VCaP (cell line): ENCODE data around the gene PRAMEF10.
A peak's percentile ranks its signal among the peaks of the same experiment; 100 is the strongest.
"Not testable (repeated sequence)": the region's sequence is repeated elsewhere in the genome, so short reads cannot be mapped to it uniquely, and the experiment has no call there.

Experiments used
- H3K27ac ChIP-seq: fragments of 450-650 bp; 2 replicates; pipeline ENCODE4 v1.5.1; 2017
- CTCF ChIP-seq: fragments of 450-650 bp; conservative IDR thresholded peaks from 2 replicates; pipeline ENCODE4 v1.5.1; 2017; ENCODE audit warnings: mild to moderate bottlenecking, moderate library complexity

Gene PRAMEF10, protein sequence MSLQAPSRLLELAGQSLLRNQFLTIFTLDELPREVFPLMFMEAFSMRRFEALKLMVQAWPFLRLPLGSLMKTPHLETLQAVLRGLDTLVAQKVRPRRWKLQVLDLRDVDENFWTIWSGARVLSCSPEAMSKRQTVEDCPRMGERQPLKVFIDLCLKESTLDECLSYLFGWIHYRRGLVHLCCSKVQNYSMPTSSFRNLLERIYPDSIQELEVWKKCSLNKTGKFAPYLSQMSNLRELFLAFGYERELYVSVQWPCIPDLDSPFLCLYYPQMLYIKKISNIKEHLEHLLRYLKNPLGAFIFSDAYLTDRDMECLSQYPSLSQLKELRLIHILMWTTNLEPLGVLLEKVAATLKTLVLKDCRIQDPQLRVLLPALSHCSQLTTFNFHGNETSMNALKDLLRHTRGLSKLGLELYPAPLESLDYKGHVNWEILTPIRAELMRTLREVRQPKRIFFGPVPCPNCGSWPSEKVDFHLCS

GRCh38 chr1:12898170-12898569 is at the start of gene PRAMEF10:
PRAMEF10 (minus strand) TSS chr1:12898270; CDS start chr1:12895847, 2,423 bp downstream.
- H3K27ac ChIP-seq = not testable (repeated sequence)

- H3K27ac ChIP-seq = not testable (repeated sequence)
Measured at GRCh38 chr1:12947480-12947879, 49.4 kb upstream of the PRAMEF10 start, which contains the start of gene PRAMEF6. PRAMEF6 (minus strand) TSS chr1:12947580; CDS start chr1:12942518, 5,062 bp downstream.

GRCh38 chr1:12924368-12924767 is 26.3 kb upstream of the PRAMEF10 start:
- H3K27ac ChIP-seq = not testable (repeated sequence)

DNA sequence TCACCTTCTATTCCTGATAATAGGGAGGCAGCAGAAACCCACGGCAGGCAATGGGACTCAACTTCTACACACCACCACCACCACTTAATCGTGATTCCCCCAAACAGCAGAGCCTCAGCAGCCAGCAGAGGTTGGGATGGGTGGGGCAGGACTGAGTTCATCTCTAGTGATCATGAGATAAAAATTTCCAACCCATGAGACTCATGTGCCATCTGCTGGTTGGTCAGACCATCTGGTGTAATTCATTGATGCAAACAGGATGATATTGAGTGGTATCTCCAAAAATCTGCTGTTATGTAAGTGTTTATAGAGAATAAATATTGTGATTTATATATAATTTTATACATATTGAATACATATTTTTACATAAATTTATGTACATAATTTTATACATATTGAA is 23.7 kb upstream of the PRAMEF10 start:
- TF ChIP-seq CTCF = peak; percentile 38; the same call in 1 of the 2 replicates
- H3K27ac ChIP-seq = not testable (repeated sequence)

GRCh38 chr1:12916310-12916709 is 18.2 kb upstream of the PRAMEF10 start, which contains the start of gene PRAMEF7:
PRAMEF7 (plus strand) TSS chr1:12916610; CDS start chr1:12917693, 1,083 bp downstream.
- not testable (repeated sequence) for H3K27ac ChIP-seq

DNA sequence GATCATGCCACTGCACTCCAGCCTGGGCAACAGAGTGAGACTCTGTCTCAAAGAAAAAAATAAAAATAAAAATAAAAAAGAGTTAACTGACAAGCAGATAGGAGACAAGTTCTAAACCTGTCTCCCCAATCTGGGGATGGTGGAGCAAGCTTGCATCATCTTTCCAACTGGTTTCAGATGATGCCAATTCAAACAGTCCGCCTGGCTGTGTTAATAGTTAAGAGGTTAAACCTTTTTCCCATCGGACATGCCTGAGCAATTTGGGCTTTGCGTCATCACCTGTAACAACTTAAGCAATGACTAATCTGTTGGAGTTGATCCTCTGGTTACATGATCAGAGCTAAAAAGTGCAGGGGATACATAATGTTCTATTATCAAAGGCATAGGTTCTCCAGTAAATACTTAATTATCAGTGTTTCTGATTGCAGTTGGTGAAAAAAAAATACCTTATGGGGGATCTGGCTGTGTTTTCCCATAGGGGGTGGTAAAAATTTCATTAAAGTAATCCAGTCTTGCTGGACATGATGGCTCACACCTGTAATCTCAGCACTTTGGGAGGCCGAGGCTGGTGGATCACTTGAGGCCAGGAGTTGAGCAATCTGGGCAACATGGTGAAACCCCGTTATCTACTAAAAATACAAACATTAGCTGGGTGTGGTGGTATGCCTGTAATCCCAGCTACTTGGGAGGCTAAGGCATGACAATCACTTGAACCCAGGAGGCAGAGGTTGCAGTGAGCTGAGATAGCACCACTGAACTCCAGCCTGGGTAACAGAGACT is 5.9 kb upstream of the PRAMEF10 start:
- not testable (repeated sequence) for H3K27ac ChIP-seq

DNA sequence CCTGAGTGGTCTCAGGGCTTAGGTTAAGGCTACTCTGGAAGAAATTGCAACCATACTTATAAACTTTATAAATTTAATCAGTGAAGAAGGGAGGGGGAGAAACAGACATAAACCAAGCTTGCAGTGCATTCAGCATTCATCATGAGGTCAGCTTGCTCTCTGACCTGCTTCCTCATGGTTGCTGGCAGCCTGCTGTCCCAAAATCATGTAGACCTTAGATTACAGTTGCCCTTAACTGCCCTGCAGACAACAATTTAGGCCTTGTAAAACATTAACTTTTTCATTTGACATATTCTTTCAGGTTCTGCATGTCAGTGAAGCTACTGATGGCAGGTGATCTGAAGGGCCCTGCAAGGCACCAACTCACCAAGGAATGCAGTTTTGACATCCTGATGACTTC is 1.1 kb upstream of the PRAMEF10 start:
- not testable (repeated sequence) for H3K27ac ChIP-seq

DNA sequence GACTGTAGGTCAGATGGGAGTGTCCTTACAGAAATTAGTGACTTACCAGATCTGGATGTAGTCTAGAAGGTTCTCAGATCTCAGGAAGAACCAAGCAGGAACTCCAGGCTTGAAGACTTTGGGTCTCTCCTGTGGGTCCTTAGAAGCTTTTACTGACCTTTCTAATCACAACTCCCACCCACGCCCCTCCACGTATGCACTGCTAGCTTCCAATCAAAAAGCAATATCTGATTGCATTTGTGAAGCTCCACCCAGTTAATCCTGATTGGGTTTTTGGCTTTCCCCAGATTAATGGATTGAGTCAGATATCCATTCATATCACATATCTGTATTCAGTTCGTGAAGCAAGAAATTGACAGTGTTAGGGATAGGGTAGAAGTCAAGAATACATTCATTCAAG is 12.0 kb downstream of the PRAMEF10 start, which contains the start of gene PRAMEF4:
Gene PRAMEF4, minus strand, starts transcription at position 101 of the 400 bp plus-strand sequence. CDS start 2,807 bp downstream, outside the sequence.
- not testable (repeated sequence) for H3K27ac ChIP-seq

GRCh38 chr1:12878453-12878852 is 19.6 kb downstream of the PRAMEF10 start:
- H3K27ac ChIP-seq = not testable (repeated sequence)

DNA sequence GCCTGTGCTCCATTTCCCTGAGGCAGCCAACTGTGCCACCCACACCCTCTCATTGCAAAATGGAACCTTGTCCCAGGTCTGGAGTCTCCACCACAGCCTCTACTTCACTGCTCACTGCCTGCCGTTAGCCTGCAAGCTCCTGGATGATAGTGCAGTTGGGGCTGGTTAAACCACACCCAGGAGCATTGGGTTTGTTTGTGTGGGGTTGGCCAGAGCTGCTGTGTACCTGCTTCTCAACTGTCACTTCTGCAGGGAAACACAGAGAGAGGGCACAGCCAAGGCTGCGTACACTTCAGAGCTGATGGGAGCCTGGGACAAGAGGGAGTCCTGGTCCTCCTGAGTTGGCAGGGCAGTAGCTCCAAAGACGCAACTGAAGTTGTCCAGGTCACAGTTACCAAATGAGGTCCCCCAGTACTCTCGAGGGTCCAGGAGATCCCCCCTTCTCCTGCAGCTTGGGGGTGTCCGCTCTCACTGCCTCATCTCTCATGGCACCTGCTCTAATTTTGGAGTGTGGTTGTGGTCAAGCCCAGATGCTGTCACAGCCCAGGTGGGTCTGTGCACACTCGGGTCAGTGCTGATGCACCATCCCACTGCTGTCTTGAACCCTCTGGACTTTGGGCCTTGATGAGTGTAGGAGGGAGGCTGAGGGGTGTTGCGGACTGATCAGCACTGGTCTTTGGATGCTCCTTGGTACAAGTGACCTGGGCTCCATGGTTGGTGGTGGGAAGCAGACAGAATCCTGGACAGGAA is 34.8 kb downstream of the PRAMEF10 start:
- H3K27ac ChIP-seq = not testable (repeated sequence)

DNA sequence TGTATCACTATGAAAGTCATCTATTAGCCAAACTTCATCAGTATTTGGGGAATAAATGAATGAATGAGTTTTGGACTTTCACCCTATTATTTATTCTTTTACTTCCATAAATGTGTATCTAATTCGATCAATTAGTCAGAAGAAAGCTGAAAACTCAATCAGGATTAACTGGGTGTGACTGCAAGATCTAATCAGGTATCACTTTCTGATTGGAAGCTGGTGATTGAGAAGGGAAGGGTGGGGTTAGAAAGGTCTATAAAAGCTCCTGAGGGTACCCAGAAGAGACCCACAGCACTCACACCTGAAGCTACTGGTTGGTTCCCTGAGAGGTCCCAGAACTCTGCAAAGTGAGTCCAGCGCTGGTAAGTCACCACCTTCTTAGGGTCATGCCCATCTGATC is 41.3 kb downstream of the PRAMEF10 start, which contains the start of gene PRAMEF2:
Gene PRAMEF2, plus strand, starts transcription at position 301 of the 400 bp plus-strand sequence. CDS start 1,924 bp downstream, outside the sequence.
- H3K27ac ChIP-seq = not testable (repeated sequence)

GRCh38 chr1:12851779-12852178 is 46.3 kb downstream of the PRAMEF10 start:
- no peak overlapping the region for H3K27ac ChIP-seq

DNA sequence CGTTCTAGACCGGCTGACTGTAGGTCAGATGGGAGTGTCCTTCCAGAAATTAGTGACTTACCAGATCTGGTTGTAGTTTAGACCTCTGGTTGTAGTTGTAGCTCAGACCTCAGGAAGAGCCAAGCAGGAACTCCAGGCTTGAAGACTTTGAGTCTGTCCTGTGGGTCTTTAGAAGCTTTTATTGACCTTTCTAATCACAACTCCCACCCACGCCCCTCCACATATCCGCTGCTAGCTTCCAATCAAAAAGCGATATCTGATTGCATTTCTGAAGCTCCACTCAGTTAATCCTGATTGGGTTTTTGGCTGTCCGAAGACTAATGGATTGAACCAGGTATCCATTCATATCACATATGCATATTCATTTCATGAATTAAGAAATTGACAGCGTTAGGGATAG is 49.5 kb downstream of the PRAMEF10 start, which contains the start of gene HNRNPCL1:
Gene HNRNPCL1, minus strand, starts transcription at position 101 of the 400 bp plus-strand sequence. CDS start 431 bp downstream, outside the sequence.
- not testable (repeated sequence) for H3K27ac ChIP-seq

More at GRCh38 chr1:12851779-12852178, 46.3 kb downstream of the PRAMEF10 start:
- no peak for TF ChIP-seq CTCF
